ENCODE data around the gene KRTAP25-1. TPM values are rescaled to one million over a fixed set of nuclear protein-coding genes. Genes with fewer than 3 reads are reported as not detected.

Gene KRTAP25-1
- total RNA-seq, 1 experiment from 2014 or later: not detected

DNA sequence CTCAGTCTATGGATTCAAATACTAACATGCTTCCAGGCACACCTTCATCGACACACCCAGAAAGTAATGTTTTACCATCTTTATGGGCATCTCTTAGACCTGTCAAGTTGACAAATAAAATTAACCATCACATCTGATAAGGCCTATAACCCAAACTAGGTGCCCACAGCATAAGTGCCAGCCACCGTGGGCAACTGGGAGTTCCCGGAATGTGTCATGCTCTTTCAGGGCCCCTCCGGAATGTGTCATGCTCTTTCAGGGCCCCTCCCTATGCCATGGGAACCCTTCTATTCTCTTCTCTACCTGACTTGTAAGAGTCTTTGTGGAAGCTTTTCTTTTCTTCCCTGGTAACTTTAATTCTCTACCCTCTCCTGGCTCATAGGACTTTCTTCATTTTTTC, 33.2 kb downstream of the KRTAP25-1 start:
- Histone ChIP-seq H3K27me3 (ENCODE audit: control insufficient read depth, insufficient read depth, low read length) (no peaks in the 10 kb centered on the region), H3K4me1 (ENCODE audit: control insufficient read depth, insufficient read depth, low read length) (no peaks in the 10 kb centered on the region), H3K9me3 (ENCODE audit: control insufficient read depth, insufficient read depth, low read depth, low read length) (no peaks in the 10 kb centered on the region), H3K36me3 (ENCODE audit: control insufficient read depth, insufficient read depth, low read length) (no peaks in the 10 kb centered on the region), H3K27ac (ENCODE audit: low read length) (no peak overlapping the region), H3K4me3 (ENCODE audit: low read depth in 2 of 2, low read length in 2 of 2) (no peak overlapping the region)
- in situ Hi-C loops (cut with HindIII; ENCODE audit: low pct_unique_long_range_greater_than_20kb, low sequenced_read_pairs): no loop called here
- no peak for ATAC-seq
- no TSS peak for BruUV-seq (replicated peaks)
- no peak for DNase-seq (ENCODE audit: low read depth, low spot score)
- TF ChIP-seq, protein P1, sequence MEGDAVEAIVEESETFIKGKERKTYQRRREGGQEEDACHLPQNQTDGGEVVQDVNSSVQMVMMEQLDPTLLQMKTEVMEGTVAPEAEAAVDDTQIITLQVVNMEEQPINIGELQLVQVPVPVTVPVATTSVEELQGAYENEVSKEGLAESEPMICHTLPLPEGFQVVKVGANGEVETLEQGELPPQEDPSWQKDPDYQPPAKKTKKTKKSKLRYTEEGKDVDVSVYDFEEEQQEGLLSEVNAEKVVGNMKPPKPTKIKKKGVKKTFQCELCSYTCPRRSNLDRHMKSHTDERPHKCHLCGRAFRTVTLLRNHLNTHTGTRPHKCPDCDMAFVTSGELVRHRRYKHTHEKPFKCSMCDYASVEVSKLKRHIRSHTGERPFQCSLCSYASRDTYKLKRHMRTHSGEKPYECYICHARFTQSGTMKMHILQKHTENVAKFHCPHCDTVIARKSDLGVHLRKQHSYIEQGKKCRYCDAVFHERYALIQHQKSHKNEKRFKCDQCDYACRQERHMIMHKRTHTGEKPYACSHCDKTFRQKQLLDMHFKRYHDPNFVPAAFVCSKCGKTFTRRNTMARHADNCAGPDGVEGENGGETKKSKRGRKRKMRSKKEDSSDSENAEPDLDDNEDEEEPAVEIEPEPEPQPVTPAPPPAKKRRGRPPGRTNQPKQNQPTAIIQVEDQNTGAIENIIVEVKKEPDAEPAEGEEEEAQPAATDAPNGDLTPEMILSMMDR (IDR thresholded peaks at IDR 0.05): no peak
- TF ChIP-seq REST (IDR thresholded peaks at IDR 0.05; ENCODE audit: insufficient read depth in 1 of 2, low read depth in 2 of 2, low read length in 1 of 2) (no peak), POLR2AphosphoS5 (IDR thresholded peaks at IDR 0.05; ENCODE audit: low read depth, low read length) (no peak), TCF7L2 (IDR thresholded peaks at IDR 0.05; ENCODE audit: low read depth, low read length) (no peak), SIN3A (IDR thresholded peaks at IDR 0.05; ENCODE audit: borderline replicate concordance, insufficient read depth, low read depth, low read length) (no peak)
- ChIA-PET CTCF (no interaction called here), POLR2A (no interaction called here)
- intact Hi-C loops (cut with micrococcal nuclease; ENCODE audit: unreplicated experiment): no loop called here

- TF ChIP-seq, protein P1 (IDR thresholded peaks at IDR 0.05): no peak
- TF ChIP-seq SIN3A (IDR thresholded peaks at IDR 0.05; ENCODE audit: borderline replicate concordance, insufficient read depth, low read depth, low read length) (no peak), POLR2AphosphoS5 (IDR thresholded peaks at IDR 0.05; ENCODE audit: low read depth, low read length) (no peak), TCF7L2 (IDR thresholded peaks at IDR 0.05; ENCODE audit: low read depth, low read length) (no peak), REST (IDR thresholded peaks at IDR 0.05; ENCODE audit: insufficient read depth in 1 of 2, low read depth in 2 of 2, low read length in 1 of 2) (no peak)
- Histone ChIP-seq H3K27ac (ENCODE audit: low read length) (no peak overlapping the region), H3K9me3 (ENCODE audit: control insufficient read depth, insufficient read depth, low read depth, low read length) (no peaks in the 10 kb centered on the region), H3K36me3 (ENCODE audit: control insufficient read depth, insufficient read depth, low read length) (no peaks in the 10 kb centered on the region), H3K4me3 (ENCODE audit: low read depth in 2 of 2, low read length in 2 of 2) (no peak overlapping the region), H3K27me3 (ENCODE audit: control insufficient read depth, insufficient read depth, low read length) (no peaks in the 10 kb centered on the region), H3K4me1 (ENCODE audit: control insufficient read depth, insufficient read depth, low read length) (no peaks in the 10 kb centered on the region)
- no TSS peak for BruUV-seq (replicated peaks)
- intact Hi-C loops (cut with micrococcal nuclease; ENCODE audit: unreplicated experiment): no loop called here
- ChIA-PET CTCF (no interaction called here), POLR2A (no interaction called here)
- no peak for DNase-seq (ENCODE audit: low read depth, low spot score)
- no peak for ATAC-seq
- in situ Hi-C loops (cut with HindIII; ENCODE audit: low pct_unique_long_range_greater_than_20kb, low sequenced_read_pairs): no loop called here
These were observed 33.6 kb downstream of the KRTAP25-1 start for GRCh38 chr21:30255679-30256078.

Measured in Panc1 (cell line).